GM18909 (cell line): ENCODE results near the gene SP100.
"Not testable (repeated sequence)": the region's sequence is repeated elsewhere in the genome, so short reads cannot be mapped to it uniquely, and the experiment has no call there.

Experiments
- ATAC-seq: cut with Tn5 transposase; IDR thresholded peaks from one replicate; pipeline ENCODE4 v1.9.1; 2021; ENCODE audit warnings: mild to moderate bottlenecking; ENCODE audit not compliant: unreplicated experiment, poor library complexity

SP100 gene

GRCh38 chr2:230418341-230419016 lies 2.5 kb downstream of the SP100 start:
- no peak for ATAC-seq

- no peak for ATAC-seq
Observed at GRCh38 chr2:230419181-230419580, 3.2 kb downstream of the SP100 start.

- ATAC-seq, result no peak
Observed at GRCh38 chr2:230422149-230422548, 6.1 kb downstream of the SP100 start.

- ATAC-seq, result no peak
Observed at GRCh38 chr2:230423851-230424458, 8.0 kb downstream of the SP100 start.

- ATAC-seq, result no peak
Observed at GRCh38 chr2:230425377-230425776, 9.4 kb downstream of the SP100 start.

GRCh38 chr2:230429513-230429912 lies 13.5 kb downstream of the SP100 start:
- no peak for ATAC-seq

GRCh38 chr2:230430957-230431910 lies 15.2 kb downstream of the SP100 start:
- ATAC-seq, result no peak

GRCh38 chr2:230434677-230435324 lies 18.8 kb downstream of the SP100 start:
- ATAC-seq, result no peak

GRCh38 chr2:230435431-230435830 lies 19.4 kb downstream of the SP100 start:
- no peak for ATAC-seq

- not testable (repeated sequence) for ATAC-seq
Observed at GRCh38 chr2:230439121-230439520, 23.1 kb downstream of the SP100 start.

- no peak for ATAC-seq
Observed at GRCh38 chr2:230439590-230439989, 23.6 kb downstream of the SP100 start.

GRCh38 chr2:230441227-230441897 lies 25.4 kb downstream of the SP100 start:
- peak; percentile 74 for ATAC-seq

- no peak for ATAC-seq
Observed at GRCh38 chr2:230443541-230443940, 27.5 kb downstream of the SP100 start.

- no peak for ATAC-seq
Observed at GRCh38 chr2:230444832-230445231, 28.8 kb downstream of the SP100 start.

GRCh38 chr2:230447036-230447435 lies 31.0 kb downstream of the SP100 start:
- no peak for ATAC-seq

- peak; percentile 81 for ATAC-seq
Observed at GRCh38 chr2:230447455-230448451, 31.8 kb downstream of the SP100 start.

- ATAC-seq, result no peak
Observed at GRCh38 chr2:230449901-230450467, 34.0 kb downstream of the SP100 start.

- ATAC-seq, result no peak
Observed at GRCh38 chr2:230453006-230453405, 37.0 kb downstream of the SP100 start.
